OCI-LY1 (cell line): ENCODE data around the gene KCNJ15.

ENCODE experiments used
- H2AFZ ChIP-seq: fragments of 200-600 bp; sonication (generic), shearing (Covaris generic); 2 replicates; pipeline ENCODE4 v1.6.0; 2014; ENCODE audit warnings: antibody characterized with exemption, mild to moderate bottlenecking, low read length
- H3F3A ChIP-seq: fragments of 200-600 bp; sonication (generic), shearing (Covaris generic); 2 replicates; pipeline ENCODE4 v1.6.0; 2014; ENCODE audit warnings: mild to moderate bottlenecking, antibody characterized with exemption, low read length, moderate library complexity; ENCODE audit not compliant: insufficient read depth
- H3K27ac ChIP-seq: fragments of 200-600 bp; sonication (generic); 2 replicates; pipeline ENCODE4 v1.5.1; 2014; ENCODE audit warnings: low read length, mixed run types, mild to moderate bottlenecking, low read depth; ENCODE audit not compliant: poor library complexity, severe bottlenecking
- H3K27me3 ChIP-seq: fragments of 200-600 bp; sonication (generic); 2 replicates; pipeline ENCODE4 v1.6.0; 2014; ENCODE audit warnings: antibody characterized with exemption, mild to moderate bottlenecking, low read length, moderate library complexity; ENCODE audit not compliant: insufficient read depth
- H3K36me3 ChIP-seq: fragments of 200-600 bp; sonication (generic); 2 replicates; pipeline ENCODE4 v1.6.1; 2014; ENCODE audit warnings: mild to moderate bottlenecking, antibody characterized with exemption, low read length, moderate library complexity, mixed read lengths; ENCODE audit not compliant: insufficient read depth
- H3K4me1 ChIP-seq: fragments of 200-600 bp; sonication (generic); 2 replicates; pipeline ENCODE4 v1.5.1; 2014; ENCODE audit warnings: mild to moderate bottlenecking, low read length, moderate library complexity; ENCODE audit not compliant: insufficient read depth, severe bottlenecking
- H3K4me2 ChIP-seq: fragments of 200-600 bp; sonication (generic), shearing (Covaris generic); 2 replicates; pipeline ENCODE4 v1.6.1; 2014; ENCODE audit warnings: low read length
- H3K4me3 ChIP-seq: fragments of 200-600 bp; sonication (generic); 2 replicates; pipeline ENCODE4 v1.5.1; 2014; ENCODE audit warnings: low read length, low read depth, mild to moderate bottlenecking, mixed read lengths; ENCODE audit not compliant: poor library complexity, severe bottlenecking
- H3K79me2 ChIP-seq: fragments of 200-600 bp; shearing (Covaris generic); 2 replicates; pipeline ENCODE4 v1.6.1; 2016; ENCODE audit warnings: mixed run types, low read length, mixed read lengths; ENCODE audit not compliant: insufficient read depth
- H3K9ac ChIP-seq: fragments of 200-600 bp; sonication (generic), shearing (Covaris generic); 2 replicates; pipeline ENCODE4 v1.6.1; 2014; ENCODE audit warnings: mild to moderate bottlenecking, low read length, mixed read lengths
- H3K9me2 ChIP-seq: fragments of 200-600 bp; sonication (generic), shearing (Covaris generic); 2 replicates; pipeline ENCODE4 v1.6.1; 2014; ENCODE audit warnings: low read depth, mild to moderate bottlenecking, low read length, mixed read lengths
- H3K9me3 ChIP-seq: fragments of 200-600 bp; shearing (Covaris generic); 2 replicates; pipeline ENCODE4 v1.6.1; 2014; ENCODE audit warnings: low read length, mixed read lengths
- H4K20me1 ChIP-seq: fragments of 200-600 bp; sonication (generic), shearing (Covaris generic); 2 replicates; pipeline ENCODE4 v1.6.0; 2016; ENCODE audit warnings: mild to moderate bottlenecking, low read length; ENCODE audit not compliant: insufficient read depth
- EZH2 ChIP-seq: fragments of 200-600 bp; sonication (generic), shearing (Covaris generic); IDR thresholded peaks from 2 replicates; pipeline ENCODE4 v1.8.0; 2017; ENCODE audit warnings: borderline replicate concordance, mixed run types, mild to moderate bottlenecking, antibody characterized with exemption, low read length, moderate library complexity, mixed read lengths
- TF ChIP-seq, protein P1 (sequence below): fragments of 200-600 bp; sonication (generic), shearing (Covaris generic); IDR thresholded peaks from 2 replicates; pipeline ENCODE4 v1.5.1; 2017; ENCODE audit warnings: mild to moderate bottlenecking, antibody characterized with exemption, low read length, moderate library complexity, mixed read lengths

Gene KCNJ15

DNA sequence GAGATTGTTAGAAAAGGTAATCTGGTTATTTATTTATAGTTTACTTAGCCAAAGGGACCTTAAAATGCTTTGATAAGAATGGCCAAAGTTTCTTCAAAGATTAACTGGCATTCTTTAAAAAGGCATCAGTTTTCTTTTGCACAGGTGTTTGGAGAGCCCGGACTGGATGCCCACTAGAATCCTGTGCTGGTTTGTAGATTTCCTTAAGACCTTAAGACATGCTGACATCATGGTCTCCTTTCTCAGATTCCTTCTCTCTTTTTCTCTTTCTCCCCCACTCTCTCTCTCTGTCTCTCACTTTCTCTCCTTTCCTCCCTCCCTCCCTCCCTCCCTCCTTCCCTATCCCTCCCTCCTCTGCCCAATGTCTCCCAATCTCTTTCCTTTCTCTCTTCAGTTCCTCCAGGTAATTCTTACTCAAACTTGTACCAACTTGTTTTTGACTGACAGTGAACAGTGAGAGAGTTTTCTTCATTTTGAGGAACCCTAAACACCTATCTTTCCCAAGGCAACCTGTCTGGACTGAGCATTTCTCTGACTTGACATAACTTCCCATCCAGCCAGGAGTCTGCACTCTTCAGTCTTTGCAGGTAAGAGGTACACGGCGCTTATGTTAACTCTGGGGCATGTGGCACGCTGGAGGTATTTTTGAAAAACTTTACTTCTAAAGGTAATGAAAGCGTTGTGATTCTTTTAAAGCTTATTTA is at the start of gene KCNJ15:
KCNJ15 (plus strand) TSS at position 393 of the 704 bp plus-strand sequence. CDS start 42,271 bp downstream, outside the sequence.
- Histone ChIP-seq H2AFZ (no peak within 1 kb of the TSS), H3K79me2 (no peaks in the 10 kb centered on the region), H3K9me3 (no peaks in the 10 kb centered on the region), H3K27me3 (no peaks in the 10 kb centered on the region), H3K36me3 (no peaks in the 10 kb centered on the region), H3K9ac (no peak within 1 kb of the TSS), H4K20me1 (no peaks in the 10 kb centered on the region), H3K9me2 (no peaks in the 10 kb centered on the region), H3K4me1 (no peaks in the 10 kb centered on the region), H3K4me3 (no peak within 1 kb of the TSS), H3K4me2 (no peak within 1 kb of the TSS), H3K27ac (no peak within 1 kb of the TSS), H3F3A (no peaks in the 10 kb centered on the region)
- TF ChIP-seq EZH2: no peak
- TF ChIP-seq, protein P1, sequence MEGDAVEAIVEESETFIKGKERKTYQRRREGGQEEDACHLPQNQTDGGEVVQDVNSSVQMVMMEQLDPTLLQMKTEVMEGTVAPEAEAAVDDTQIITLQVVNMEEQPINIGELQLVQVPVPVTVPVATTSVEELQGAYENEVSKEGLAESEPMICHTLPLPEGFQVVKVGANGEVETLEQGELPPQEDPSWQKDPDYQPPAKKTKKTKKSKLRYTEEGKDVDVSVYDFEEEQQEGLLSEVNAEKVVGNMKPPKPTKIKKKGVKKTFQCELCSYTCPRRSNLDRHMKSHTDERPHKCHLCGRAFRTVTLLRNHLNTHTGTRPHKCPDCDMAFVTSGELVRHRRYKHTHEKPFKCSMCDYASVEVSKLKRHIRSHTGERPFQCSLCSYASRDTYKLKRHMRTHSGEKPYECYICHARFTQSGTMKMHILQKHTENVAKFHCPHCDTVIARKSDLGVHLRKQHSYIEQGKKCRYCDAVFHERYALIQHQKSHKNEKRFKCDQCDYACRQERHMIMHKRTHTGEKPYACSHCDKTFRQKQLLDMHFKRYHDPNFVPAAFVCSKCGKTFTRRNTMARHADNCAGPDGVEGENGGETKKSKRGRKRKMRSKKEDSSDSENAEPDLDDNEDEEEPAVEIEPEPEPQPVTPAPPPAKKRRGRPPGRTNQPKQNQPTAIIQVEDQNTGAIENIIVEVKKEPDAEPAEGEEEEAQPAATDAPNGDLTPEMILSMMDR: no peak

DNA sequence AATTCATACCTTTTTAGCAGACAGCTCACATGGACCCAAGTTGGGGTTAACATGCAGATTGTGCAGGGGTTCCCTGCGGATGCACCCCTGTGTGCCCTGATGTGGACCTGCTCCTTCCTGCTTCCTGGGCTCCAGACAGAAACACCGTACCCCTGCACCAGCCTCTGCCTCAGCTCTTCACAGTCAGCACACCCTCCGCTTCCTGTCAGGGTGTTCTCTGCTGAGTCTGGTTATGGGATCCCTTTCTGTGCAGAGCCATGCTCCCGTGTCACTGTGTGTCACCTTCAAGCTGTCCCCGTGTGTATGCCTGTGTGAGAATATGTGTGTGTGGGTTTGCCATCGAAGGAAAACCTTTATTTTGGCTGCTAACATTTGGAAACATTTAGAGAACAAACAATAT is 48.7 kb upstream of the KCNJ15 start:
- TF ChIP-seq EZH2: no peak
- TF ChIP-seq, protein P1: no peak
- H3K27ac ChIP-seq: no peak overlapping the region
- H3K9me2 ChIP-seq: no peaks in the 10 kb centered on the region
- H3K79me2 ChIP-seq: no peaks in the 10 kb centered on the region
- H3K4me1 ChIP-seq: no peaks in the 10 kb centered on the region
- no peak overlapping the region for H3K4me2 ChIP-seq
- no peak overlapping the region for H3K9ac ChIP-seq
- H2AFZ ChIP-seq: no peak overlapping the region
- H3K9me3 ChIP-seq: no peaks in the 10 kb centered on the region
- H3K4me3 ChIP-seq: no peak overlapping the region
- no peaks in the 10 kb centered on the region for H3K36me3 ChIP-seq
- no peaks in the 10 kb centered on the region for H3F3A ChIP-seq
- 0 out of 2 replicates have a peak, but pooled peaks cover 5% of the 10 kb centered on the region for H3K27me3 ChIP-seq
- no peaks in the 10 kb centered on the region for H4K20me1 ChIP-seq

DNA sequence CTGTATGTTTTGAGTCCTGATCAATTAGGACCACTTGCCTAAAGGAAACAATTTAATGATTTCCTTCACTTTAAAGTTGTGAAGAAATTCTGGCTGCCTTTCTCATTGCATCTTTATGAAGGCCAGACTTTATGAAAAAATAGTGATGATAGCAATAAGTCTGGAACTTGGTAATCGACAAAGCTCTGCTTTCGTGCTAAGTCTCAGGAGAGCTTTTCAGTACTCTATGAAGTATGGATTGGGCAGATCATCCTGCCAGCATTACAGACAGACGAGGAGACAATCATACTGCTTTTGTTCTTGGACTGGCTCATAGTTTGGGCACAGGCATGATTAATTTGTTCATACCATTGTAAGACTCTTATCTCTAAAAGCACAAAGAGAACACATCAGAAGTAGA is 45.5 kb upstream of the KCNJ15 start:
- no peak overlapping the region for H2AFZ ChIP-seq
- H3K4me1 ChIP-seq: no peaks in the 10 kb centered on the region
- H3K9me3 ChIP-seq: no peaks in the 10 kb centered on the region
- no peak for TF ChIP-seq EZH2
- TF ChIP-seq, protein P1: no peak
- no peak overlapping the region for H3K4me3 ChIP-seq
- 0 out of 2 replicates have a peak, but pooled peaks cover 5% of the 10 kb centered on the region for H3K27me3 ChIP-seq
- H3K36me3 ChIP-seq: no peaks in the 10 kb centered on the region
- no peaks in the 10 kb centered on the region for H4K20me1 ChIP-seq
- no peak overlapping the region for H3K27ac ChIP-seq
- H3K79me2 ChIP-seq: no peaks in the 10 kb centered on the region
- H3K9me2 ChIP-seq: no peaks in the 10 kb centered on the region
- H3K4me2 ChIP-seq: no peak overlapping the region
- no peak overlapping the region for H3K9ac ChIP-seq
- no peaks in the 10 kb centered on the region for H3F3A ChIP-seq
